A549 (cell line): ENCODE data around the gene C12orf54. TPM values are rescaled to one million over a fixed set of nuclear protein-coding genes. Genes with fewer than 3 reads are reported as not detected.

Experiments used
- polyA plus RNA-seq, 4 experiments: library from polyadenylated mRNA; depleted of rRNA in 3 of 4; stranded (reverse); fragments of >200 nt; fragmentation: RNase III in 1 of 4; extraction: RNeasy Plus Mini Kit Qiagen cat#74134 plus additional on column Dnase treatment in 1 of 4; gene quantifications; 2 replicates in 3 of 4; 3 replicates in 1 of 4; pipeline ENCODE4 v1.2.3, GENCODE V29; 2011 to 2017

Gene C12orf54
- polyA plus RNA-seq, 2 of the 4 experiments (the other 2 are of a cell fraction) = not detected

Other genes with a start within 250 kb of the C12orf54 start
- gene ZNF641, start 131.6 kb upstream of the C12orf54 start, polyA plus RNA-seq (2011; rRNA removed) = 11.2 and 11.8 TPM in 2 replicates
- gene ZNF641, start 131.6 kb upstream of the C12orf54 start, polyA plus RNA-seq (2017; fragmentation: RNase III; extraction: RNeasy Plus Mini Kit Qiagen cat#74134 plus additional on column Dnase treatment) = 6.5 to 9.1 TPM (median 7.8 TPM) in 3 replicates
- gene ANP32D, start 9.9 kb upstream of the C12orf54 start, polyA plus RNA-seq (2011; rRNA removed) = not detected in 2 replicates
- not detected in 3 replicates for gene ANP32D, start 9.9 kb upstream of the C12orf54 start, polyA plus RNA-seq (2017; fragmentation: RNase III; extraction: RNeasy Plus Mini Kit Qiagen cat#74134 plus additional on column Dnase treatment)
- not detected in 2 replicates for gene OR8S1, start 43.1 kb downstream of the C12orf54 start, polyA plus RNA-seq (2011; rRNA removed)
- not detected in 3 replicates for gene OR8S1, start 43.1 kb downstream of the C12orf54 start, polyA plus RNA-seq (2017; fragmentation: RNase III; extraction: RNeasy Plus Mini Kit Qiagen cat#74134 plus additional on column Dnase treatment)
- not detected in 2 replicates for gene LALBA, start 87.5 kb downstream of the C12orf54 start, polyA plus RNA-seq (2011; rRNA removed)
- gene LALBA, start 87.5 kb downstream of the C12orf54 start, polyA plus RNA-seq (2017; fragmentation: RNase III; extraction: RNeasy Plus Mini Kit Qiagen cat#74134 plus additional on column Dnase treatment) = not detected in 3 replicates
- gene KANSL2, start 199.7 kb downstream of the C12orf54 start, polyA plus RNA-seq (2011; rRNA removed) = 59.4 and 62.8 TPM in 2 replicates
- 30.2 to 31.4 TPM (median 30.3 TPM) in 3 replicates for gene KANSL2, start 199.7 kb downstream of the C12orf54 start, polyA plus RNA-seq (2017; fragmentation: RNase III; extraction: RNeasy Plus Mini Kit Qiagen cat#74134 plus additional on column Dnase treatment)
- 54.5 and 56.2 TPM in 2 replicates for gene CCNT1, start 234.2 kb downstream of the C12orf54 start, polyA plus RNA-seq (2011; rRNA removed)
- 12.9 to 13.0 TPM (median 13.0 TPM) in 3 replicates for gene CCNT1, start 234.2 kb downstream of the C12orf54 start, polyA plus RNA-seq (2017; fragmentation: RNase III; extraction: RNeasy Plus Mini Kit Qiagen cat#74134 plus additional on column Dnase treatment)